GM21367 (cell line): ENCODE results near the gene DIS3L.
"Not testable (repeated sequence)": the region's sequence is repeated elsewhere in the genome, so short reads cannot be mapped to it uniquely, and the experiment has no call there.

Source experiments
- ATAC-seq: cut with Tn5 transposase; IDR thresholded peaks from one replicate; pipeline ENCODE4 v1.9.1; 2021; ENCODE audit not compliant: unreplicated experiment

The DIS3L gene

DNA sequence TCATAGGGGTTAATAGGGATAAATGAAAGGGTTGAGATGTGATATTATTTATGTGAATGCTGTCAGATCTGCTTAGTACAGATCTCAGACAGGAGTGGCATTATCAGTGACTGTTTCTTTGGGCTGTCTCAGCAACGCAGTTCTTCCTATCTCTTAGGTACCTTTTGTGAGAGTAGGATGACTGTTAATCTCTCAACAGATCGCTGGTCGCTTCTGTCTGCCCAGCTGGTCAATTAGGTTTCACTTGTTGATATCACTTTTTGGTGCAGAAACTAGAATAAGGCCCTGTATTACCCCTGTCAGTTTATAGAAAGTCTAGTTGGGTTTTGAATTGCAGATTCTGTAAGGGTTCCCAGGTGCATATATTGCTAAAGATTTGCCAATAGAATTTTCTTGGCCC lies 16.5 kb downstream of the DIS3L start:
- no peak for ATAC-seq

DNA sequence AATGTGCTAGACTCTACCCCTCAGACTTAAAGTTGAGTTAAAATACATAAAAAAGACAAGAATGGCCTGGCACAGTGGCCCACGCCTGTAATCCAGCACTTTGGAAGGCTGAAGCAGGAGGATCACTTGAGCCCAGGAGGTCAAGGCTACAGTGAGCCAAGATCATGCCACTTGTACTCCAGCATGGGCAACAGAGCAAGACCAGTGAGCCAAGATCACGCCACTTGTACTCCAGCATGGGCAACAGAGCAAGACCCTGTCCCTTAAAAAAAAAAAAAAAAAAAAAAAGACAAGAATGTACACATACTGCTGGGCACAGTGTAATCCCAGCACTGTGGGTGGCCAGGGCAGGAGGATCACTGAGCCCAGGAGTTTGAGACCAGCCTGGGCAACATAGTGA lies 17.4 kb downstream of the DIS3L start:
- ATAC-seq, result no peak

DNA sequence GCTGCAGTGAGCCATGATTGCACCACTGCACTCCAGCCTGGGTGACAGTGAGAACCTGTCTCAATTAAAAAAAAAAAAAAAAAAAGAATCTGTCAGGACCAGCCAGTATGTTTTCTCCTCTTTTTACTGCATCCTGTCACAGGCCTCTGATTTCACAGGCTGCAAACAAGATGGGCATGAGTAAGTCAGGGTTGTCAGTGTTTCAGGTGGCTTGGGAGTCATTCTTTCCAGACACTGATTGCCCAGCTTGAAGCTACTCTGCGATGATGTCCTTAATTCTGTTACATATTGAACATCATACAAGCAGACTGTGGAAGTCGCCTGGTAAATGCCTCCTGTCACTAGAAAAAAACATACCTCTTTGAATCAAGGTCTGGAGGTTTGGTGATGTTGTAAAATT lies 18.8 kb downstream of the DIS3L start:
- ATAC-seq, result no peak

DNA sequence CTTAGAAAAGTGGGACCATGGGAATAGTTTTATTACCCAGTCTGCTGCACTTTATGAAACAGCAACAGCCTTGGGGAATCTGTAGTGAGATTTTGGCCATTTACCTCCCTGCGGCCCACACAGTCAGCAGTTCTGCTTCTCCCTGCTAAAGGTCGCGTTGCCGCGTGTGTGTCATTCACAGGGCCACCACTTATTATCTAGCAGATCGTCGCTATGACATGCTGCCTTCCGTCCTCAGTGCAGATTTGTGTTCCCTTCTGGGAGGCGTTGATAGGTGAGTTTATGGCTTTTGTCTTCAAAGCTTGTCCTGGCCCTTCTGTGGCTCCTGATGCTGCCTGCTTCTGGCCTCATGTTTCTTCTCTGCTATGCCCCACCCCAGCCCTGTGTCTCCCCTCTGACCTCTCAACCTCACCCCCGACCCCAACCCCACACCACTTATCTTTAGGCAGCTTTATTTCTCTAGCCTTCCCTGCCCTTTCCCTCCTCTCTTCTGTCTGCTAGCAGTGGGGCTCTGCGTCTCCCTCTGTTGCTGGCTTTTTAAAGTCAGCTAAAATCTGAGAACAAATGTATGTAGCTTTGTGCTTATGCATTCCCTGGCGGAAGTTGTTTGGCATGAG lies 30.1 kb downstream of the DIS3L start:
- no peak for ATAC-seq

DNA sequence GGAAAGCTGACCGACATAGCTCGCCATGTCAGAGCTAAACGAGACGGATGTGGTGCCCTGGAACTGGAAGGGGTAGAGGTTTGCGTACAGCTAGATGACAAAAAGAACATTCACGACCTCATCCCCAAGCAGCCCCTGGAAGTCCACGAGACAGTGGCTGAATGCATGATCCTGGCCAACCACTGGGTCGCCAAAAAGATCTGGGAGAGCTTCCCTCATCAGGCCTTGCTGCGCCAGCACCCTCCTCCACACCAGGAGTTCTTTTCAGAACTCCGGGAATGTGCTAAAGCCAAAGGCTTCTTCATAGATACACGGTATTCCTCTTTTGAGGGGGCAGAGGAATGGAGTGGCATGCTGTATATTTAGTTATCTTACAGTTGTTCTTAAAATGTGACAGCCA lies 32.7 kb downstream of the DIS3L start:
- ATAC-seq, result no peak

DNA sequence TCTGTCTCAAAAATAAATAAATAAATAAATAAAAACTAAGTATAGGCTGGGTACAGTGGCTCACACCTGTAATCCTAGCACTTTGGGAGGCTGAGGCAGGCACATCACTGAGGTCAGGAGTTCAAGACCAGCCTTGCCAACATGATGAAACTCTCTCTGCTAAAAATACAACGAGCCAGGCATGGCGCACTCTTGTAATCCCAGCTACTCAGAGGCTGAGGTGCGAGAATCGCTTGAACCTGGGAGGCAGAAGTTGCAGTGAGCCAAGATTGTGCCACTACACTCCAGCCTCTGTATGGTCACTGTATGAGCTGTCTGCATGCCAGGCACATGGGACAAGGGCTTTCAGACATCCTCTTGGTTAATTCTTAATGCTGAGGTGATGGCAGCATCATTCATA lies 34.4 kb downstream of the DIS3L start:
- ATAC-seq, result no peak

DNA sequence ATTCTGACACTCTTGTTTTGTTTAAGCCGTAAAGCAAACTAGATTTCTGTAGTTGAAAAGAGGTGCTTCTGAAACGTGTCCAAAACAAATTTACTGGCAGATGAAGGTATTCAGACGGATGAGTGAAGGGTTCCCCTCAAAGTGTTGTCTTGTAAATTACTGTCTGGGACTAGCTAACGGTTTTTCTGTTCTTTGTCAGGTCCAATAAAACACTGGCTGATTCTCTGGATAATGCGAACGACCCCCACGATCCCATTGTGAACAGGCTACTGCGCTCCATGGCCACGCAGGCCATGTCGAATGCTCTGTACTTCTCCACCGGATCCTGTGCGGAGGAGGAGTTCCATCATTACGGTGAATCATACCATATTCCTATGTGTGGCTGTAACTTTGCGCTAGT lies 35.4 kb downstream of the DIS3L start:
- ATAC-seq, result no peak

DNA sequence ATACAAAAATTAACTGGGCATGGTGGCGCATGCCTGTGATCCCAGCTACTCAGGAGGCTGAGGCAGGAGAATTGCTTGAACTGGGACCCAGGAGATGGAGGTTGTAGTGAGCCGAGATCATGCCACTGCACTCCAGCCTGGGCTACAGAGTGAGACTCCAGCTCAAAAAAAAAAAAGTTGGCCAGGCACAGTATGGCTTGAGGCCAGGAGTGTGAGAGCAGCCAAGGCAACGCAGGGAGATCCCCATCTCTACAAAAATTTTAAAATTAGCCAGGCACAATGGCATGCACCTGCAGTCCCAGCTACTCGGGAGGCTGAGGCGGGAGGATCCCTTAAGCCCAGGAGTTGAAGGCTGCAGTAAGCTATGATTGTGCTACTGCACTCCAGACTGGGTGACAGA lies 55.2 kb downstream of the DIS3L start:
- ATAC-seq, result not testable (repeated sequence)

DNA sequence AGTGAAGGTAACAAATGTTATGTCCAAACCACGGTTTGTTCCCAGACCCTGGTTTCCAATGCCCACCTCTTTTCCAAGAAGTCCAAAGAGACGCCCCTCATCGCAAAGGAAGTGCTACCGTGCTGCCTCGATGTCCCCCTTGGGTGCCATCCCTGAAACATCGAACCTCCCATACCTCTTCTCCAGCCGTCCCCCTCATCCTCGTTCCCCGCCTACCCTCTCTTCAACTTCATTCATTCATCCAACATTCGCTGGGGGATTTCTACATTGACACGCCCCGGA lies 62.6 kb downstream of the DIS3L start:
- ATAC-seq, result no peak

DNA sequence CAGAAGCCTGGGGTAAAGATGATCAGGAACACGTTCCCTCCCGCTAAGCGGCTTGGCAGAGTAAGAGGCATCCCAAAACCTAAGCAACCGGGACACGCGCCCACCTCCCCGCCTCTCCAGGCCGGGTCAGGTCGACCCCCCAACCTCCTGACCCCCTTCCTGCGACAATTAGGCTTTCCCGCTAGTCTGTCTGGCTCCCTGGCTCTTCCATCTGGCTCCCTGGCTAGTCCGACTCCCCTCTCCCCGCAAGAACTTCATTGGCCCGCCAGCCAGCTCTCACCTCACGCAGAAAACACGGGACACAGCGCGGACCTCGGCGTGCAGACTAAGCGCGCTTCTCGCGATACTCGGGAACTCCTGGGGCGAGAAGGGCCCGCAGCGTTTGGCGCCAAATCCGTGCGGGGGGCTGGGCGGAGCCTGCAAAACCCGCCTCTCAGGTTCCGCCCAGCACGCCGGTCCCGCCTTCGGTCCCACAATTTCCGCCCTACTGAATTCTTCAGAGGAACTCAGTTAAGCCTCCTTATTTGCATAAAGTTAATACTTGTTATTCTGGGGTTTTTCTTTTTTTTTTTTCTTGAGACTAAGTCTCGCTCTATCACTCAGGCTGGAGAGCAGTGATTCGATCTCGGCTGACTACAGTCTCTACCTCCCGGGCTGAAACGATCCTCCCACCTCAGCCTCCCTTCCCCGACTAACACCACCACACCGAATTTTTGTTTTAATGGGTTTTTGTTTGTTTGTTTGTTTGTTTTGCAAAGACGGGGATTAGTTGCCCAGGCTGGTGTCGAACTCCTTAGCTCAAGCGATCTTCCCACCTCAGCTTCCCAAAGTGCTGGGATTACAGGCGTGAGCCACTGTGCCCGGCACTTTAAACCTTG lies 63.2 kb downstream of the DIS3L start, which contains the start of gene TIPIN:
Gene TIPIN, minus strand, starts transcription at position 327 of the 878 bp plus-strand sequence. CDS start 3,738 bp downstream, outside the sequence.
- ATAC-seq, result peak; percentile 85

DNA sequence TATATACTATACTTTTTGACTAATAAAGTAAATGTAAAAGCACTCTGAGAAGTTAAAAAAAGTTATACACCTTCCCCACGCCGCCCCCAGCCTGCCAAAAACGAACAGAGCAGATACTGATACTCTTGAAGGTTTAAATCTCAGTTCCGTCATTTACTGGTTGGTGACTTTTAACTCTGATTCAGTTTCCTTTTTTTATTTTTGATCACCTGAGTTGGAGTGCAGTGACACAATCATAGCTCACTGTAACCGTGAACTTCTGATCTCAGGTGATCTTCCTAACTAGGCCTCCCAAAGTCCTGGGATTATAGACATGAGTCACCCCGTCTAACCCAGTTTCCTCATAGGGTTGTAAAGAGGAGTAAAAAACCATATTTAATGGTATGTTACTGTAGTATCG lies 66.4 kb downstream of the DIS3L start:
- ATAC-seq, result no peak

DNA sequence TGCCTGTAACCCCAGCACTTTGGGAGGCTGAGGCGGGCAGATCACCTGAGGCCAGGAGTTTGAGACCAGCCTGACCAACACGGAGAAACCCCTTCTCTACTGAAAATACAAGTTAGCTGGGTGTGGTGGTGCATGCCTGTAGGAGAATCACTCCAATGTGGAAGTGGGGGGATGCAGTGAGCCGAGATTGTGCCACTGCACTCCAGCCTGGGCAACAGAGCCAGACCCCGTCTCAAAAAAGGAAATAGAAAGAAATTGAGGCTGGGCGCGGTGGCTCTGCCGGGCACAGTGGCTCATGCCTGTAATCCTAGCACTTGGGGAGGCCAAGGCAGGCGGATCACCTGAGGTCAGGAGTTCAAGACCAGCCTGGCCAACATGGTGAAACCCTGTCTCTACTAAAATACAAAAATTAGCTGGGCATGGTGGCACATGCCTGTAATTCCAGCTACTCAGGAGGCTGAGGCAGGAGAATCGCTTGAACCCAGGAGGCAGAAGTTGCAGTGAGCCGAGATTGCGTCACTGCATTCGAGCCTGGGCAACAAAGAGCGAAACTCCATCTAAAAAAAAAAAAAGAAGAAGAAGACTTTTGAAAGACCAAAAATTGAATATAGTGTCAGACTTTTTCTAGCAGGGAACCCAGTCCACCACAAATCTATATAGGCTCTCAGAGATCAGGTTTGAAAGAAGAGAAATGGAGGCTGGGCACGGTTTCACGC lies 68.5 kb downstream of the DIS3L start:
- ATAC-seq, result not testable (repeated sequence)

DNA sequence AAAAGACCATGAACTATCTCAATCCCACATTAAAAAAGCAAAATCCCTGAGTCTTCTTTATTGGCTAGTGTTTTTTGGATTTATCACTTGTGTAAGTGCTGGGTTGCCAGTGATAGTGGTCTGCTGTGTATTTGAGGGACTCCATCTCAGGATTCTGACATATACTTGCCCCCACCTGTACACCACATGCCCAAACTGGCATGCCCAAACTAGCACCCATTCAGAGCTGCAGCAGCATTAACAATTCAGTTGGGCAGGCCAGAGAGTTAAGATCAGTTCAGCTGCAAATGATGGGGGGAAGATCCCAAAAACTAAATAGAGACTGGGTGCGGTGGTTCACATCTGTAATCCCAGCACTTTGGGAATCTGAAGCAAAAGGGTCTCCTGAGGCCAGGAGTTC lies 69.4 kb downstream of the DIS3L start:
- no peak for ATAC-seq

DNA sequence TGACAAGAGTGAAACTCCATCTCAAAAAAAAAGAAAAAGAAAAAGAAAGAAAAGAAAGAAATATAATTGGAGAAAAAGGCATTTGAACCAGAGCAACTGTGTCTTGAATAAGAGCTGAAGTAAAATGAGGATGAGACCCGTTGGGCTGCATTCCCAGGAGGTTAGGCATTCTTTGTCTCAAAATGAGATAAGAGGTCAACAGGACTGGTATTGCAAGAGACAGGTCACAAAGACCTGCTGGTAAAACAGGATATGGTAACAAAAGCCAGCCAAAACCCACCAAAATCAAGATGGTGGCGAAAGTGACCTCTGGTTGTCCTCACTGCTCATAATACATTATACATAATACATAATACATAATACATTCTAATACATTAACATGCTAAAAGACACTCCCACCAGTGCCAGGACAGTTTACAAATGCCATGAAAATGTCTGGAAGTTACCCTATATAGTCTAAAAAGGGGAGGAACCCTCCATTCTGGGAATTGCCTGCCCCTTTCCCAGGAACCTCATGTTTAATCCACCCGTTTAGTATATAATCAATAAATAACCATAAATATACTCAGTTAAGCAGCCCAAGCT lies 71.7 kb downstream of the DIS3L start:
- no peak for ATAC-seq

DNA sequence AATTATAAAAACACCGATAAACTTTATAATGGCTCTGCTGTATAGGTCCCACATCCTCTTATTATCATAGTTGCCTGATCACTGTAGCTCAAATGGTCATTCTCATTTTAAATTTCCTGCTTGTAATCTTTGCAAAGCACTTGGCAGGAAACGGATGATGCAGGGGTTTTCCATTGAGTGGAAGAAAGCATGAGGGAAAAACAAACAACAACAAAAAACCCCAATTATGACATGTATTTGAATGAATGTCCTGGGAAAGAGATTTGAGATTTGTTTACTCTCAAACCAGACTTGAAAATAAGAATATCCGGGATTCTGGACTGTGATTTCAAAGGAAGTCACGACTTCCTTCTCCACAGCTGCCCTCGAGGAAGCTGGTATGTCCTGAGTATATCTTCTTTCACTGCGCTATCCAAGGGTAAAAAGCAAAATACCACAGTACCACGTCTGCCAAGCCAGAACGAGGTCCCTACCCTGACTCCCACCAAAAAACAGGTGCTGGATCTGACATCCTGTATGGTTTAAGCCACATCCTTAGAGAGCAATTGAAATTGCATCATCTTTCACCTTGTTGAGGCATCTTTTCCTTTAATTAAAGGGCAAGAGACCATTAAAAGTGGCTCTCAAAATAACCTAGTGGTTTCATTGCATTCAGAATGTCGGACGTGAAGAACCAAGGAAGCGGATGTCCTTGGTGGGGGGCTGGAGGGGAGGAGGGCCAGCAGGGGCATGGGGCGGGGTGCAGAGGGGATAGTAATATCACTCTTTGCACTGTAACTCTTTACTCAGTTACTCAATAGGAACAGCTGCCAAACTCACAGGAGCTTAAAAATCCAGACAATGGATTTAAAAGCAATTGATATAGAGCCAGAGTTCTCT lies 76.6 kb downstream of the DIS3L start:
- no peak for ATAC-seq

DNA sequence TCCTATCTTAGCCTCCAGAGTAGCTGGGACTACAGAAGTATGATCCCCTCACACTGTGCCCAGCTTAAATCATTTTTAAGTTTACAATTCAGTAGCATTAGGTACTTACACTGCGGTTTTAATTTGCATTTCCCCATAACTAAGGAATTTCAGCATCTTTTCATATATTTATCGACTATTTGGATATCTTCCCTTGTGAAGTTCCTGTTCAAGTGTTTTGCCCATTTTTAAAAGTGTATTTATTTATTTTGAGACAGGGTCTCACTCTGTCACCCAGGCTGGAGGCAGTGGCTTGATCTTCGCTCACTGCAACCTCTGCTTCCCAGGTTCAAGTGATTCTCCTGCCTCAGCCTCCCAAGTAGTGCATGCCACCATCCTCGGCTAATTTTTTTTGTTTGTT lies 80.8 kb downstream of the DIS3L start:
- no peak for ATAC-seq

DNA sequence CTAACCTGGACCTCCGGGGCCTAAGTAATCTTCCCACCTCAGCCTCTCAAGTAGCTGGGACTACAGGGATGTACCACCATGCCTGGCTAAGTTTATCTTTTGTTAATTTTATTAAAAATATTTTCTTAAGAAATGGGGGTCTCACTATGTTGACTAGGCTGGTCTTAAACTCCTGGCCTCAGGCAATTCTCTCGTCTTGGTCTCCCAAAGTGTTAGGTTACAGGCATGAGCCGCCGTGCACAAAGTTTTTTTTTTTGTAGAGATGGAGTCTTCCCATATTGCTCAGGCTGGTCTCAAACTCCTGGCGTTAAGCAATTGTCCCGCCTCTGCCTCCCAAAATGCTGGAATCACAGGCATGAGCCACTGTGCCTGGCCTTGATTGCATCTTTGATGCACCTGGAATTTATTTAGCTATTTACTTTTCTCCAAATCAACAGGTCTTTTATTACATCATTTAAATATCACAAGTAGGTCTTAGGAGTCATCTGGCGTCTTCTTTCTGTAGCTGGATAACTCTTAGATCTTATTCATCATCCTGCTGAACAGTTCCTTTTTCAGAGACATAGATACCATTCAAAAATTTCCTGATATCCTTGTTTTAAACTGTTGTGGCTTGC lies 85.6 kb downstream of the DIS3L start:
- no peak for ATAC-seq

DNA sequence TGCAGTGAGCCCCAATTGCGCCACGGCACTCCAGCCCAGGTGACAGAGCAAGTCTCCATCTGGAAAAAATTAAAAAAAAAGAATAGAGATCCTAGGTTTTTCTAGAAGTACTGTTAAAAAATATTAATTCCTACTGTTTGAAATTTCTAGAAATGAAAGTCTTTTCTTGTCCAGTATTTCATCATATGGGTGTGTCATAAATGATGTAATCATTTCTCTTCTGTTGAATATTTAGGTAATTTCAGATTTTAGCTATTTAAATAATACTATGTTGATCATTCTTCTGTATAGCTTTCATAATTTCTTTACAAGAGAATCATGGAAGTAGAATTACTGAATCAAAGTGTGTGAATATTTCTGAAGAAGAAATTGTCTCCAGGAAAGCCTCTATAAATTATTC lies 88.0 kb downstream of the DIS3L start:
- not testable (repeated sequence) for ATAC-seq
